ENCODE data around the gene LRMDA.
A peak's percentile ranks its signal among the peaks of the same experiment; 100 is the strongest.

The LRMDA gene

DNA sequence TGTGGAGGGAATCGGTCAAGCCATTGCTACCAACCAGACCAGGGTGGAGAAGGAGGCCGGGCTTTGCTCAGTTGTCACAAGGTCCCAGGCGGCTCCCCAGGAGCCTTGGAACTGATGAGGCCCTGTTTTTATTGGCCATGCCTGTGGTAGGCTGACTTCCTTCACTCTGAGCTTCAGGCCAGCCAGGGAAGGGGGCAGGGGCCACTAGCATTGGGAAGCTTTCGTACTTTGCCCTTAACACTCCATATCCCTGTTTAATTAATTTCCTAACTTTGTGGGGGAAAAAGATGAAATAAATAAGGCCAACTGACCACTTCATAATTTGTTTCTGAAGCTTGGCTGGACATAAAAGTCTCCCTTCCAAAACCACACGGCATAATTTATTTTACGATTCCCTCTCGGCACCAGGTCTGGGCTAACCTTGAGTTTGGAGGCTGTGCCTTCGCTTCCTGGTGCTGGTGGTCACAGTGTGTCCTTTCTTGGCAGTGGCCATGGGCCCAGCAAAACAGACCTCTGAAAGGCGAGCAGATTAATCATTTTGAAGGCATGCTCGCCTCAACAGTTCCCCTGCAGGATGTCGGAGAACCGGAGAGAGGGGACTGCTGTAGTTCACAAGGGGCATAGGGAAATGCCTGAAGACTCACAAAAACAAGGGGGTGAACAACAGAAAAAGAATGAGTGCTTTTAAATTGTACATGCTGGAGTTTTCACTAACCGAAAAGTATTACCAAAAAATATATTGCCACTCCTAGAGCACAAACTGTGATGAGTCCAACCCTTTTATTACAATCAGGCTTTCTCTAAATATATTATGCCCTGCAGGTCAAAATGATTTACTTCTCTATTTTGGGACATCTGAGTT lies 966.0 kb downstream of the LRMDA start:
- in situ Hi-C loops (cut with HindIII; ENCODE audit: low sequenced_read_pairs) = no loop called here
- H3K4me3 ChIP-seq (ENCODE audit: low read depth, low read length) = no peak overlapping the region
- DNase-seq (ENCODE audit: low read depth) = peak; percentile 89
- TF ChIP-seq, protein P1, sequence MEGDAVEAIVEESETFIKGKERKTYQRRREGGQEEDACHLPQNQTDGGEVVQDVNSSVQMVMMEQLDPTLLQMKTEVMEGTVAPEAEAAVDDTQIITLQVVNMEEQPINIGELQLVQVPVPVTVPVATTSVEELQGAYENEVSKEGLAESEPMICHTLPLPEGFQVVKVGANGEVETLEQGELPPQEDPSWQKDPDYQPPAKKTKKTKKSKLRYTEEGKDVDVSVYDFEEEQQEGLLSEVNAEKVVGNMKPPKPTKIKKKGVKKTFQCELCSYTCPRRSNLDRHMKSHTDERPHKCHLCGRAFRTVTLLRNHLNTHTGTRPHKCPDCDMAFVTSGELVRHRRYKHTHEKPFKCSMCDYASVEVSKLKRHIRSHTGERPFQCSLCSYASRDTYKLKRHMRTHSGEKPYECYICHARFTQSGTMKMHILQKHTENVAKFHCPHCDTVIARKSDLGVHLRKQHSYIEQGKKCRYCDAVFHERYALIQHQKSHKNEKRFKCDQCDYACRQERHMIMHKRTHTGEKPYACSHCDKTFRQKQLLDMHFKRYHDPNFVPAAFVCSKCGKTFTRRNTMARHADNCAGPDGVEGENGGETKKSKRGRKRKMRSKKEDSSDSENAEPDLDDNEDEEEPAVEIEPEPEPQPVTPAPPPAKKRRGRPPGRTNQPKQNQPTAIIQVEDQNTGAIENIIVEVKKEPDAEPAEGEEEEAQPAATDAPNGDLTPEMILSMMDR (IDR thresholded peaks at IDR 0.05; ENCODE audit: low read depth, low read length, missing control alignments) = peak; percentile 36

DNA sequence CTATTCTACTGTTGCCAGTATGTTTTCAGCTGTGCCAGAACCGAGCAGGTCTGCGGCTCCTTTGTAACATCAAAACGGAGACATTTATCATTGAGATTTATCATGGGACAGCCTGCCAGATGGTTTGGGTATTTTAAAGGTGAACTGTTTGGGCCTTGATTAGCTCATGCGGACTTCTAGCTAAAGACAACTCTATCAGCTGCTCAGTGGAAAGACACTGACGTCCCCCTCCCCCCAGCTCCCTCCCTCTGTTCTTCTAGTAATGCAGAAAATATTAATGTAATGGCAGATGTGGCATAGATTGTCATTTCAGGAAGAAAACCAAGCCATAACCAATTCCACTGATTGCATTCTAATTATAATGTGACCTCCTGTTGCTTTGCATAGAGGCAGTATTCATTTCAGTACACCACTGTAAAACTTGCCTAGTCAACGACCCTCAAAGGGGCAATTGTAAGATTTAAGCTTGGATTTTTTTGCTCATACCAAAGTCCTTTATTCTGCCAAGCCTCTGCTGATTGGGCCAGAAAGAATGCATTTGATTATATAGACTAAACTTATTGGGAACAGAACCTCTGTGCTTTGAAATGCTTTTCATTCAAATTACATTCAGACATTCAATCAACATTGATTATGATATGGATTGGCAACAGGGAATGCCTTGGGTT lies 966.8 kb downstream of the LRMDA start:
- in situ Hi-C loops (cut with HindIII; ENCODE audit: low sequenced_read_pairs) = no loop called here
- TF ChIP-seq, protein P1 (IDR thresholded peaks at IDR 0.05; ENCODE audit: low read depth, low read length, missing control alignments) = no peak
- peak; percentile 65 for DNase-seq (ENCODE audit: low read depth)
- no peak overlapping the region for H3K4me3 ChIP-seq (ENCODE audit: low read depth, low read length)

DNA sequence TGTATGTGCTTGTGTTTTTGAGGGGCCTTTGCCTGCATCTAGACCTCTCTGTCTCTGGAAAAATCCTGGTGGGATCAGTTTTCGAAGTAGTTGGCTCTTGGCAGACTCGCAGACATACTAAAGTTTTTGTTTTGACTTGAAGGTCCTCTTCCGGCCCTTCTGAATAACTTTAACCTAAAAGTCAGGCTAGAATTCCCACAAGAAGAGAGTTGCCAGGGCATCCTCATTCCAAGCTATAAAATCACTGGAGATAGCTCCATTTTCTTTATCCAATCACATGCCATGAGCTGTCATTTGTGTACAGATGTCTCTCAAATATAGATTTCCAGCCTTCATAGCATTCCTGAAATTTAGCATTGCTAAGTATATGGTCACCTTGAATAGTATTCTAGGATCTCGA lies 967.8 kb downstream of the LRMDA start:
- TF ChIP-seq, protein P1 (IDR thresholded peaks at IDR 0.05; ENCODE audit: low read depth, low read length, missing control alignments) = no peak
- no peak for DNase-seq (ENCODE audit: low read depth)
- H3K4me3 ChIP-seq (ENCODE audit: low read depth, low read length) = no peak overlapping the region
- in situ Hi-C loops (cut with HindIII; ENCODE audit: low sequenced_read_pairs) = no loop called here

DNA sequence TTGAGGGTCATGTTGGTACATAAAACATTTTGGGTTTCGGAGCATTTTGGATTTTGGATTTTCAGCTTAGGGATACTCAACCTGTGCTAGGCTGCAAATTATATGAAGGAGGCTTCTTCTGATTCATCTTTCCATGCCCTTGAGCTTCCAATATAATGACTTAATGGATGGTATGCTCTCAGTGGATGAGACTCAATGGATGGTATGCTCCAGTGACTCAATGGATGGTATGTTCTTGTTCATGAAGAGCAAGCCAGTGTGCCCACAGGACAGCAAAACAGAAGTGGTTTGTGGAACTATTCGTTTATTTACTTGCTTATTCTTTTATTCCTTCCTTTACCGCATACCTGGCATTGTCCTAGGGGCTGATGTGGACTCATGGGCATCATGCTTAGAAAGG lies 969.6 kb downstream of the LRMDA start:
- no peak for DNase-seq (ENCODE audit: low read depth)
- TF ChIP-seq, protein P1 (IDR thresholded peaks at IDR 0.05; ENCODE audit: low read depth, low read length, missing control alignments) = no peak
- no peak overlapping the region for H3K4me3 ChIP-seq (ENCODE audit: low read depth, low read length)
- in situ Hi-C loops (cut with HindIII; ENCODE audit: low sequenced_read_pairs) = no loop called here

DNA sequence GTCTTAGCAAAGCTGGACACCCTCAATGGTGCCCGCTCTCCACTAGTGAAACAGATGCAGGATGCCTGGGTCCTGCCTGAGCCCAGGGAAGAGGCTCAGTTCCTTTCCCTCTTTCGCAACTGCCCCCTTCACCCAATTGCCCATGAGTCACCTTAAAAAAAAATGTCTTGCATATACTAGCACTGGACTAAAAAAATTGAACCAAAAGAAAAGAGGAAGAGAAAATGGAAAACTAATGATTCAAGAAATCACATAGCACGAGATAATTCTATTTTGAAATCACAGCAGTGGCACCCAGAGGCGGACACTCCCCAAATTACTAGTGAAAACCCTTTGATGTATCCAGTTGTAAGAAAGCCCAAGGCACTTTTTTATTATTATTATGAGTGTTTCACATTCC lies 972.5 kb downstream of the LRMDA start:
- TF ChIP-seq, protein P1 (IDR thresholded peaks at IDR 0.05; ENCODE audit: low read depth, low read length, missing control alignments) = no peak
- DNase-seq (ENCODE audit: low read depth) = no peak
- H3K4me3 ChIP-seq (ENCODE audit: low read depth, low read length) = no peak overlapping the region
- in situ Hi-C loops (cut with HindIII; ENCODE audit: low sequenced_read_pairs) = no loop called here

DNA sequence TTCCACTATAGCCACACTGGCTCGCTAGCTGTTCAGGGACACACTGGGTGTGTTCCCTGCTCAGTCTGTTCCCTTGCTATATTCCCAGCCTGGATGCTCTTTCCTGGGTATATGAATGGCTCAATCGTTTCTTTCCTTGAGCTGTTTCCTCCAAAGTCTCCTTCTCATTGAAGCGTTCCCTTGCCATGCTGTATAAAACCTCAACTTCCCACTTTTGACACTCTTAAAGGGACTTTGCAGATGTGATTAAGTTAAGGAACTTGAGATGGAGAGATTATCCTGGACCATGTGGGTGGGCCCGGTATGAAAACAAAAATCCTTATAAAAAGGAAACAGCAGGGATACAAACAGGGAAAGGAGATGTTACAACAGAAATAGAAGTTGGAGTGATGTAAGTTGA lies 973.1 kb downstream of the LRMDA start:
- in situ Hi-C loops (cut with HindIII; ENCODE audit: low sequenced_read_pairs) = no loop called here
- TF ChIP-seq, protein P1 (IDR thresholded peaks at IDR 0.05; ENCODE audit: low read depth, low read length, missing control alignments) = no peak
- H3K4me3 ChIP-seq (ENCODE audit: low read depth, low read length) = no peak overlapping the region
- no peak for DNase-seq (ENCODE audit: low read depth)

Data from astrocyte of the cerebellum (primary cell).